Colonic mucosa (tissue), 4 donors: ENCODE measurements around the gene ZNF439. TPM values are rescaled to one million over a fixed set of nuclear protein-coding genes. Genes with fewer than 3 reads are reported as not detected.
"Not testable (repeated sequence)": the region's sequence is repeated elsewhere in the genome, so short reads cannot be mapped to it uniquely, and the experiment has no call there.

ENCODE experiments used
- DNase-seq: peaks from one replicate; pipeline ENCODE4 v3.0.0-alpha.2; 2020
- H3K27ac ChIP-seq: fragments of 200-600 bp; one replicate; pipeline ENCODE4 v1.8.0; 2021
- H3K27me3 ChIP-seq: fragments of 200-600 bp; one replicate; pipeline ENCODE4 v1.8.0; 2021
- H3K36me3 ChIP-seq: fragments of 200-600 bp; one replicate; pipeline ENCODE4 v1.8.0; 2021
- H3K4me1 ChIP-seq: fragments of 200-600 bp; one replicate; pipeline ENCODE4 v1.8.0; 2021; ENCODE audit warnings: mild to moderate bottlenecking
- H3K4me3 ChIP-seq: fragments of 200-600 bp; one replicate; pipeline ENCODE4 v1.8.0; 2021
- H3K9ac ChIP-seq, 2 donors: one replicate each; pipeline ENCODE4 v1.7.0; 2013; ENCODE audit warnings: control low read depth in 2 of 2, low read depth in 2 of 2, low read length in 2 of 2
- H3K9me3 ChIP-seq: fragments of 200-600 bp; one replicate; pipeline ENCODE4 v1.8.0; 2021
- CTCF ChIP-seq: fragments of 200-600 bp; IDR thresholded peaks from one replicate; pipeline ENCODE4 v1.8.0; 2022; ENCODE audit warnings: antibody characterized with exemption, mild to moderate bottlenecking
- intact Hi-C: fragments of 100-400 bp; cut with DNase I; formaldehyde crosslinking; loops from one replicate; pipeline ENCODE4 v1.14.1; 2022
- total RNA-seq, 2 donors: library from RNA; stranded (reverse); fragmentation: NEBNext Ultra II Directional in 1 of 2; extraction: Animal tissue kit (Norgen Biotek cat#: 25700) in 1 of 2; gene quantifications; one replicate each; pipeline ENCODE4 v1.2.1, GENCODE V29; 2021
- donor health status: healthy.
- donor health status: DM: no; HTN: no; CAD: no.
- donor health status: DM: no; HTN: no; CAD: no.

Gene ZNF439
- total RNA-seq, 2 donors from 2014 or later = 7.6 to 8.8 TPM

- no peak for DNase-seq
- no peaks in the 10 kb centered on the region for H3K4me1 ChIP-seq
- intact Hi-C loops = no loop called here
- peaks cover 27% of the 10 kb centered on the region for H3K36me3 ChIP-seq
- H3K9me3 ChIP-seq = peaks cover 34% of the 10 kb centered on the region
- no peak overlapping the region for H3K9ac ChIP-seq
- no peak for TF ChIP-seq CTCF
- H3K27ac ChIP-seq = no peak overlapping the region
- no peaks in the 10 kb centered on the region for H3K27me3 ChIP-seq
- no peak overlapping the region for H3K4me3 ChIP-seq
Measured at GRCh38 chr19:11905928-11906327, 57.4 kb downstream of the ZNF439 start.

GRCh38 chr19:11911937-11912336 is 63.4 kb downstream of the ZNF439 start:
- H3K9me3 ChIP-seq, intact Hi-C loops, H3K36me3 ChIP-seq, H3K4me3 ChIP-seq, H3K4me1 ChIP-seq, DNase-seq, H3K9ac ChIP-seq, H3K27me3 ChIP-seq, H3K27ac ChIP-seq: not testable (repeated sequence)

GRCh38 chr19:11914417-11915051 is 66.0 kb downstream of the ZNF439 start:
- H3K9me3 ChIP-seq, H3K9ac ChIP-seq, H3K4me3 ChIP-seq, H3K27ac ChIP-seq, H3K36me3 ChIP-seq, H3K4me1 ChIP-seq, intact Hi-C loops, H3K27me3 ChIP-seq, DNase-seq: not testable (repeated sequence)

Other genes with a start within 250 kb of the ZNF439 start
- gene ZNF823, start 109.8 kb upstream of the ZNF439 start, total RNA-seq = 10 to 100 TPM; 10.7 to 13.1 TPM
- 1 to 10 TPM; 3.5 to 3.8 TPM for gene ZNF441, start 81.7 kb upstream of the ZNF439 start, total RNA-seq
- 1 to 10 TPM; 1.9 TPM for gene ZNF491, start 50.2 kb upstream of the ZNF439 start, total RNA-seq
- 10 to 100 TPM; 31.4 to 32.2 TPM for gene ZNF440, start 34.5 kb upstream of the ZNF439 start, total RNA-seq
- 10 to 100 TPM; 17.6 to 22.6 TPM for gene ZNF69, start 39.1 kb downstream of the ZNF439 start, total RNA-seq
- 10 to 100 TPM; 13.4 to 17.1 TPM for gene ZNF700, start 76.4 kb downstream of the ZNF439 start, total RNA-seq
- gene ZNF763, start 116.3 kb downstream of the ZNF439 start, total RNA-seq = 1 to 10 TPM; 2.5 to 4.1 TPM
- gene ZNF433, start 187.0 kb downstream of the ZNF439 start, total RNA-seq = 1 to 10 TPM; 2.0 to 3.5 TPM
- 1 to 10 TPM in 1 of 2 donors, under 1 TPM in 1; 0.32 to 1.1 TPM for gene ZNF878, start 204.2 kb downstream of the ZNF439 start, total RNA-seq
- gene ZNF844, start 216.0 kb downstream of the ZNF439 start, total RNA-seq = 10 to 100 TPM in 1 of 2 donors, 1 to 10 TPM in 1; 8.3 to 12.4 TPM